BE2C (cell line): ENCODE results near the gene MFSD1.

ENCODE experiments used
- DNase-seq: peaks from one replicate; pipeline ENCODE4 v3.0.0-alpha.2; 2020
- H3K27me3 ChIP-seq: fragments of 250-450 bp; sonication (Bioruptor Pico); 2 replicates; pipeline ENCODE4 v1.5.1; 2020; ENCODE audit warnings: mild to moderate bottlenecking
- H3K36me3 ChIP-seq: fragments of 250-450 bp; sonication (Bioruptor Pico); 2 replicates; pipeline ENCODE4 v1.5.1; 2020; ENCODE audit warnings: mild to moderate bottlenecking
- H3K4me1 ChIP-seq: fragments of 250-450 bp; sonication (Bioruptor Pico); 2 replicates; pipeline ENCODE4 v1.5.1; 2020
- H3K4me3 ChIP-seq: 2 replicates; pipeline ENCODE4 v1.5.1; 2011; ENCODE audit warnings: low read depth, low read length
- H3K9me3 ChIP-seq: fragments of 250-450 bp; sonication (Bioruptor Pico); 2 replicates; pipeline ENCODE4 v1.5.1; 2020
- TF ChIP-seq, protein P1 (sequence below): IDR thresholded peaks from 2 replicates; pipeline ENCODE4 v1.5.1; 2012; ENCODE audit warnings: mild to moderate bottlenecking, low read depth, low read length

Gene MFSD1

DNA sequence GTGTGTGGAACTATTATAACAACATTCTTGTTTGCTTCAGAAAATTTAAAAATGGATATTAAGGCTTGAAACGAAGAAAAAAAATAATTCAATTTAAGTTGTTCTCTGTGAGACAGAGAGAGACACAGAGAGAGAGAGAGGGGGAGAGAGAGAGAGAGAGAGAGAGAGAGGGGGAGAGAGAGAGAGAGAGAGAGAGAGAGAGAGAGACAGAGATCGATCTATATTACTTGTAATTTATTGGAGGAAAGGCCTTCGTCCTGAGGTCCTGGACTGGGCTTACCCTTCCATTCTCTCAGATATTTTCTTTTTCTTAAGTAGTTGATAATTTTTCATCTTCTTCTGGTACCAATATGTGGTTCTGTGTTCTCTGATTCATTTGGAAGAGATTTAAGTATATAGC, 25.9 kb downstream of the MFSD1 start:
- peaks cover 2% of the 10 kb centered on the region; the same call in 1 of the 2 replicates for H3K4me1 ChIP-seq
- H3K27me3 ChIP-seq, result no peaks in the 10 kb centered on the region
- H3K9me3 ChIP-seq, result no peaks in the 10 kb centered on the region
- H3K4me3 ChIP-seq, result no peak overlapping the region
- H3K36me3 ChIP-seq, result no peaks in the 10 kb centered on the region
- DNase-seq, result no peak
- TF ChIP-seq, protein P1, sequence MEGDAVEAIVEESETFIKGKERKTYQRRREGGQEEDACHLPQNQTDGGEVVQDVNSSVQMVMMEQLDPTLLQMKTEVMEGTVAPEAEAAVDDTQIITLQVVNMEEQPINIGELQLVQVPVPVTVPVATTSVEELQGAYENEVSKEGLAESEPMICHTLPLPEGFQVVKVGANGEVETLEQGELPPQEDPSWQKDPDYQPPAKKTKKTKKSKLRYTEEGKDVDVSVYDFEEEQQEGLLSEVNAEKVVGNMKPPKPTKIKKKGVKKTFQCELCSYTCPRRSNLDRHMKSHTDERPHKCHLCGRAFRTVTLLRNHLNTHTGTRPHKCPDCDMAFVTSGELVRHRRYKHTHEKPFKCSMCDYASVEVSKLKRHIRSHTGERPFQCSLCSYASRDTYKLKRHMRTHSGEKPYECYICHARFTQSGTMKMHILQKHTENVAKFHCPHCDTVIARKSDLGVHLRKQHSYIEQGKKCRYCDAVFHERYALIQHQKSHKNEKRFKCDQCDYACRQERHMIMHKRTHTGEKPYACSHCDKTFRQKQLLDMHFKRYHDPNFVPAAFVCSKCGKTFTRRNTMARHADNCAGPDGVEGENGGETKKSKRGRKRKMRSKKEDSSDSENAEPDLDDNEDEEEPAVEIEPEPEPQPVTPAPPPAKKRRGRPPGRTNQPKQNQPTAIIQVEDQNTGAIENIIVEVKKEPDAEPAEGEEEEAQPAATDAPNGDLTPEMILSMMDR, result no peak

DNA sequence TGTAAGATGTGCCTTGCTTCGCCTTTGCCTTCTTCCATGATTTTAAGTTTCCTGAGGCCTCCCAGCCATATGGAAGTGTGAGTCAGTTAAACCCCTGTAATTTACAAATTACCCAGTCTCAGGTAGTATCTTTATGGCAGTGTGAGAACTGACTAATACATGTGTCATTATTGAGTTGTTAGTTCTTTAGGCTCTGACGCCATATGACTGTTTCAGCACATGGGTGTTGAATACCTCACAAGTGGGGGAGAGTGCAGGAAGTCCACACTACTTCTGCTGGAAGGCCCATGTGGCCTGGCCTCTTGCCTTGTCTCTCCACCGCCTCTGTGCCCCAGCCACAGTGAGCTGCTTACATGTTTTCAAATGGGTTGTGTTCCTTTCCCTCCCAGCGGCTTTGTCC, 28.5 kb downstream of the MFSD1 start:
- TF ChIP-seq, protein P1, result no peak
- Histone ChIP-seq H3K4me3 (no peak overlapping the region), H3K36me3 (no peaks in the 10 kb centered on the region), H3K9me3 (no peaks in the 10 kb centered on the region), H3K27me3 (peaks cover 1% of the 10 kb centered on the region), H3K4me1 (no peaks in the 10 kb centered on the region)
- no peak for DNase-seq

DNA sequence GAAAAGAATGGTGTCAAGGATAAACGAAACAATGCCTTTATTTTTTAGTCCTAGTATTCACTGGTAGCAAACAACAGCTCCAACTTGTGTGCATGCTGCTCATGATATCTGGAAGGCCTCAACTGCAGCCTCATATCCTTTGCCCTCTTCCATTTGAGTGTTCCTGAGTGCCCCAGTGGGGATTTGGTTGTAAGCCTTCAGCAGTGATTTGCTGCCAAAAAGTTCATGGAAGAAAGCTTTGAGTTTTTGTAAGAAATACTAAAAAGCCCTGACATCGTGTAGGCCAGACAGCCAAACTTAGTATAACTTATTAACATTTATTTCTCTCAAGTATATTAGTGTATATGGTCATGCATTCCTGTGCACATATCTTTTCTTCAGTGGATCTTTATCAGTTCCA, 30.0 kb downstream of the MFSD1 start:
- TF ChIP-seq, protein P1, result no peak
- H3K9me3 ChIP-seq, result no peaks in the 10 kb centered on the region

DNA sequence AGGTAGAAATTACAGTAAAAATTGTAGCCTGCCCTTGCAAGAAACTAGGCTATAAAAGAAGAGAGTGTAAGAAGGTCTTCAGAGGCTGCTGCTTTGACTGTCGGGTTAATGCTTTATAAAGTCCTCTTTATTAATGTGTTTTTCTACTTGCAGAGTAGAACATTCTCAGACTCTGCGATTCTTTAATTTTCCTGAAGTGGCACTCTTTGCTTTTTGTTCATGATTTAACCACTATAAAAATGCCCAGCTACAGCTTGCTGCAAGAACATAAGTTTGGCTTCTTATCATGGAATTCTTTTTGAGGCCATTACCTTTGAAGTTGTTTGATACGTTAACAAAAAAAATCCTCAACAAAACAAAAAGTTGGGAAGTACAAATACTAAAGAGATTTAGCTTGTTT, 33.8 kb downstream of the MFSD1 start:
- TF ChIP-seq, protein P1, result no peak
- no peaks in the 10 kb centered on the region for H3K9me3 ChIP-seq
- H3K4me3 ChIP-seq, result no peak overlapping the region
- DNase-seq, result no peak
- peaks cover 21% of the 10 kb centered on the region for H3K27me3 ChIP-seq
- no peaks in the 10 kb centered on the region for H3K4me1 ChIP-seq
- no peaks in the 10 kb centered on the region for H3K36me3 ChIP-seq

More for the DNA sequence above, 30.0 kb downstream of the MFSD1 start:
- H3K27me3 ChIP-seq, result peaks cover 13% of the 10 kb centered on the region
- H3K36me3 ChIP-seq, result no peaks in the 10 kb centered on the region
- H3K4me3 ChIP-seq, result no peak overlapping the region
- no peak for DNase-seq
- H3K4me1 ChIP-seq, result no peaks in the 10 kb centered on the region

DNA sequence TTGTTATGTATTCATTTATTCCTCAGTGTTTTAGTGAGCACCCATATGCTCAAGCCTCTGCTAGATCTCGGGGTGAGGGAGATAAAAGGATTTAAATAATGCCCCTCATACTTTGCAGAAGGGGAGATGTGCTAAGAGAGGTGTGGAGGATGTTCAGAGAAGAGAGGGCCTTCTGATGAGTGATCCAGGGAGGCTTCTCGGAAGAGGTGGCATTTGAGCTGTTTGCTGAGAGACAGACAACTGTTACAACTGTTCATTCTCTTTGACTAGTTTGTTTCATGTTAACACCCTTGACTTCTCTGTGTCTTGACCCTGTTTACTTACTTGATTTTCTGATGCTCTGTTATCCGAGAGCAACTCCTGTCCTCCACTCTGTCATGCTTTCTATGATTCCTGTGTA, 34.5 kb downstream of the MFSD1 start:
- Histone ChIP-seq H3K4me3 (no peak overlapping the region), H3K27me3 (peaks cover 21% of the 10 kb centered on the region), H3K36me3 (no peaks in the 10 kb centered on the region), H3K9me3 (no peaks in the 10 kb centered on the region), H3K4me1 (no peaks in the 10 kb centered on the region)
- DNase-seq, result no peak
- TF ChIP-seq, protein P1, result no peak

DNA sequence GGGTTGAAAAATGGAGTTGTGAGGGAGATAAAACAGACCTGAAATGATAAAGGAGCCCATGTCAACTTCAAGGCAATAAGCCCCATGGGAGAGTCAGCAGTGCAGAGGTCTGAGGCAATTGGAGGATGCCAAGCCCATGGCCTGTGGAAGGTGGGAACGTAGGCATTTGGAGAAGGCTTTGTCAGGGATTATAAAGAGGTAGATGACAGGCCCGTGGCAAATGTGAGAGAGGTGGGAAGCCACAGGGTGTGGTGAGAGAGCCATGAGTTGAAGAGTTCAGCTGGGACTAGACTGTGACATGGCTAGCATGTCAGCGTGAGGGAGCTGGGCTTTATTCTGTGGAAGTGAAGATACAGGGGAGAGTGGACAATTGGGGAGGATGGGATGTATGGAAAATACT, 35.4 kb downstream of the MFSD1 start:
- Histone ChIP-seq H3K4me1 (no peaks in the 10 kb centered on the region), H3K4me3 (no peak overlapping the region), H3K36me3 (no peaks in the 10 kb centered on the region), H3K9me3 (no peaks in the 10 kb centered on the region), H3K27me3 (peaks cover 21% of the 10 kb centered on the region)
- TF ChIP-seq, protein P1, result no peak
- no peak for DNase-seq
